ENCODE measurements around the gene LHX6. TPM values are rescaled to one million over a fixed set of nuclear protein-coding genes. Genes with fewer than 3 reads are reported as not detected.
A peak's percentile ranks its signal among the peaks of the same experiment; 100 is the strongest.

LHX6 gene
- total RNA-seq, 2 donors from 2014 or later = not detected

GRCh38 chr9:122226758-122227574, 1.8 kb downstream of the LHX6 start:
- Mint-ChIP-seq H3K27me3 (peaks cover 52% of the 10 kb centered on the region), H3K4me3 (peak overlapping the region; percentile 77), H3K27ac (no peak overlapping the region), H3K4me1 (peaks cover 13% of the 10 kb centered on the region), H3K36me3 (ENCODE audit: low read depth) (peaks cover 3% of the 10 kb centered on the region)
- no peaks in the 10 kb centered on the region for H3K9me3 ChIP-seq (ENCODE audit: control insufficient read depth, low read length, poor library complexity, severe bottlenecking)
- ATAC-seq = no peak
- DNase-seq = no peak

- Mint-ChIP-seq H3K27me3 (peaks cover 59% of the 10 kb centered on the region), H3K4me1 (peaks cover 13% of the 10 kb centered on the region), H3K27ac (no peak overlapping the region), H3K36me3 (ENCODE audit: low read depth) (peaks cover 3% of the 10 kb centered on the region), H3K4me3 (peak overlapping the region; percentile 77)
- ATAC-seq (no peak), DNase-seq (no peak)
- H3K9me3 ChIP-seq (ENCODE audit: control insufficient read depth, low read length, poor library complexity, severe bottlenecking) = no peaks in the 10 kb centered on the region
Measured at GRCh38 chr9:122226142-122226757, 2.5 kb downstream of the LHX6 start.

- Mint-ChIP-seq H3K27ac (no peak overlapping the region), H3K27me3 (peaks cover 63% of the 10 kb centered on the region), H3K36me3 (ENCODE audit: low read depth) (peaks cover 3% of the 10 kb centered on the region), H3K4me1 (peaks cover 13% of the 10 kb centered on the region), H3K4me3 (peak overlapping the region; percentile 63)
- no peaks in the 10 kb centered on the region for H3K9me3 ChIP-seq (ENCODE audit: control insufficient read depth, low read length, poor library complexity, severe bottlenecking)
- DNase-seq = no peak
- ATAC-seq = no peak
Measured at GRCh38 chr9:122225312-122226141, 3.2 kb downstream of the LHX6 start.

- ATAC-seq (no peak), DNase-seq (no peak)
- H3K9me3 ChIP-seq (ENCODE audit: control insufficient read depth, low read length, poor library complexity, severe bottlenecking) = no peaks in the 10 kb centered on the region
- Mint-ChIP-seq H3K27me3 (peaks cover 84% of the 10 kb centered on the region), H3K4me1 (peaks cover 27% of the 10 kb centered on the region), H3K36me3 (ENCODE audit: low read depth) (peaks cover 3% of the 10 kb centered on the region), H3K4me3 (no peak overlapping the region), H3K27ac (peak overlapping the region; percentile 24)
Measured at GRCh38 chr9:122223435-122223834, 5.3 kb downstream of the LHX6 start.

GRCh38 chr9:122222791-122223190, 6.0 kb downstream of the LHX6 start:
- peak overlapping the region; percentile 24 for H3K27ac Mint-ChIP-seq
- H3K4me3 Mint-ChIP-seq = no peak overlapping the region
- peaks cover 91% of the 10 kb centered on the region for H3K27me3 Mint-ChIP-seq

GRCh38 chr9:122221183-122221811, 7.5 kb downstream of the LHX6 start:
- DNase-seq (no peak), ATAC-seq (no peak)
- no peaks in the 10 kb centered on the region for H3K9me3 ChIP-seq (ENCODE audit: control insufficient read depth, low read length, poor library complexity, severe bottlenecking)
- H3K36me3 Mint-ChIP-seq (ENCODE audit: low read depth) = peaks cover 3% of the 10 kb centered on the region
- H3K27me3 Mint-ChIP-seq = peaks cover 96% of the 10 kb centered on the region
- H3K4me3 Mint-ChIP-seq = no peak overlapping the region
- H3K27ac Mint-ChIP-seq = no peak overlapping the region
- peaks cover 29% of the 10 kb centered on the region for H3K4me1 Mint-ChIP-seq

More at GRCh38 chr9:122222791-122223190, 6.0 kb downstream of the LHX6 start:
- DNase-seq (no peak), ATAC-seq (no peak)
- H3K9me3 ChIP-seq (ENCODE audit: control insufficient read depth, low read length, poor library complexity, severe bottlenecking) = no peaks in the 10 kb centered on the region
- peaks cover 32% of the 10 kb centered on the region for H3K4me1 Mint-ChIP-seq
- peaks cover 3% of the 10 kb centered on the region for H3K36me3 Mint-ChIP-seq (ENCODE audit: low read depth)

- no peak for ATAC-seq
- Mint-ChIP-seq H3K36me3 (ENCODE audit: low read depth) (peaks cover 6% of the 10 kb centered on the region), H3K27ac (no peak overlapping the region), H3K27me3 (peaks cover 96% of the 10 kb centered on the region), H3K4me1 (peaks cover 28% of the 10 kb centered on the region), H3K4me3 (no peak overlapping the region)
- DNase-seq = no peak
- H3K9me3 ChIP-seq (ENCODE audit: control insufficient read depth, low read length, poor library complexity, severe bottlenecking) = no peaks in the 10 kb centered on the region
Measured at GRCh38 chr9:122220673-122221182, 8.0 kb downstream of the LHX6 start.

GRCh38 chr9:122219856-122220672, 8.7 kb downstream of the LHX6 start:
- Mint-ChIP-seq H3K36me3 (ENCODE audit: low read depth) (peaks cover 8% of the 10 kb centered on the region), H3K27me3 (peaks cover 96% of the 10 kb centered on the region), H3K27ac (no peak overlapping the region), H3K4me1 (peaks cover 24% of the 10 kb centered on the region), H3K4me3 (peak overlapping the region; percentile 73)
- DNase-seq (no peak), ATAC-seq (no peak)
- no peaks in the 10 kb centered on the region for H3K9me3 ChIP-seq (ENCODE audit: control insufficient read depth, low read length, poor library complexity, severe bottlenecking)

- no peaks in the 10 kb centered on the region for H3K9me3 ChIP-seq (ENCODE audit: control insufficient read depth, low read length, poor library complexity, severe bottlenecking)
- no peak for DNase-seq
- no peak overlapping the region for H3K27ac Mint-ChIP-seq
- peaks cover 96% of the 10 kb centered on the region for H3K27me3 Mint-ChIP-seq
- peak overlapping the region; percentile 73 for H3K4me3 Mint-ChIP-seq
- no peak for ATAC-seq
- peaks cover 27% of the 10 kb centered on the region for H3K4me1 Mint-ChIP-seq
- peaks cover 4% of the 10 kb centered on the region for H3K36me3 Mint-ChIP-seq (ENCODE audit: low read depth)
Measured at GRCh38 chr9:122218935-122219855, 9.6 kb downstream of the LHX6 start.

- ATAC-seq (no peak), DNase-seq (no peak)
- peak overlapping the region; percentile 73 for H3K4me3 Mint-ChIP-seq
- H3K9me3 ChIP-seq (ENCODE audit: control insufficient read depth, low read length, poor library complexity, severe bottlenecking) = no peaks in the 10 kb centered on the region
- no peak overlapping the region for H3K27ac Mint-ChIP-seq
- peaks cover 30% of the 10 kb centered on the region for H3K4me1 Mint-ChIP-seq
- H3K36me3 Mint-ChIP-seq (ENCODE audit: low read depth) = peaks cover 4% of the 10 kb centered on the region
- peaks cover 89% of the 10 kb centered on the region for H3K27me3 Mint-ChIP-seq
Measured at GRCh38 chr9:122218071-122218934, 10.5 kb downstream of the LHX6 start.

- Mint-ChIP-seq H3K4me3 (no peak overlapping the region), H3K27ac (no peak overlapping the region), H3K4me1 (peaks cover 30% of the 10 kb centered on the region), H3K27me3 (peaks cover 89% of the 10 kb centered on the region), H3K36me3 (ENCODE audit: low read depth) (peaks cover 8% of the 10 kb centered on the region)
- H3K9me3 ChIP-seq (ENCODE audit: control insufficient read depth, low read length, poor library complexity, severe bottlenecking) = no peaks in the 10 kb centered on the region
- DNase-seq (no peak), ATAC-seq (no peak)
Measured at GRCh38 chr9:122217640-122218039, 11.1 kb downstream of the LHX6 start.

All from T-helper 17 cell (primary cell).